HuH-7.5 (cell line): ENCODE results near the gene ZDHHC7.

Experiments
- DNase-seq: peaks from one replicate; pipeline ENCODE4 v3.0.0; 2011; ENCODE audit warnings: low spot score

The ZDHHC7 gene

DNA sequence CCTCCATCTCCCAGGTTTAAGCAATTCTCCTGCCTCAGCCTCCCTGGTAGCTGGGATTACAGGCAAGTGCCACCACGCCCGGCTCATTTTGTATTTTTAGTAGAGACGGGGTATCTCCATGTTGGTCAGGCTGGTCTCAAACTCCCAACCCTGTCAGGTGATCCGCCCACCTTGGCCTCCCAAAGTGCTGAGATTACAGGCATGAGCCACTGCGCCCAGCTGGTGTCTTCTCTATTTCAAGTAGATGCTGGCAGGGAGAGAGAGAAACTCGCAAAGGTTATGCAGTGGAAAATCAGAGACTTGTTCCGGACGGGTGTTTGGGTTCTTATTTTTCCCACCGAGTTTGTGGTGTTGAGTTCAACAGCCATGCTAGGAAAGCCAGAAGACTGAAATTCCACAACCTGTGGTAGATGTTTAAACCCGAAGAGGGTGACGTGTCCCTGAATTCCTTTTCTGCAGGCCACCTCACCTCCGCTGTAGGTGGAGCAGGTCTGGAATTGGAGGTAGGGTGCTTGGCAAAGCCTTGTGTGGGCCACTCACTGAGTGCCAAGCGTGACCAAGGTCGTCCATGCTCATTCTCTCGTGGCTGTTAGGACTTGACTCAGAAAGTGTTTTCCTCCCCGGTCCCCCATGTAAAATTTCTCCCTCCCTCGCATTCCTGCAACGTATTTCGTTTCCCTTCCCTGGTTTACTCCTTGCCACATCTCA lies 7.3 kb upstream of the ZDHHC7 start:
- DNase-seq = no peak

DNA sequence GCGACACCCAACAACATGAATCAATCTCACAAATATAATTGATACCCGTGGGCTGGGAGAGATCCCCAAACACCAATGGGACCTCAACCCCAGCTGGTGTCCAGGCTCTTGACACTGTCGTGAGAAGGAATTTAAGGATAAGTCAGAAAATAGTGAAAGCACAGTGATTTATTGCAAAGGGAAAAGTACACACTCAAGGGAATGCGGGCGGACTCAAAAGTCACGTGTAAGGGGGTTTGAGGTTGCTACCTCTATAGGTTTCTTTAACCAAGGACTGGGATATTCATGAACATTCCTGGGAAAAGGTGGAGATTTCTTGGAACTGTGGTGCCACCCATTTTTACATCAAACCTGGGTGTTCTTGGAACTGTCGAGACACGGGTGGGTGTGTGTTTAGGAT lies 6.3 kb upstream of the ZDHHC7 start:
- DNase-seq = no peak

DNA sequence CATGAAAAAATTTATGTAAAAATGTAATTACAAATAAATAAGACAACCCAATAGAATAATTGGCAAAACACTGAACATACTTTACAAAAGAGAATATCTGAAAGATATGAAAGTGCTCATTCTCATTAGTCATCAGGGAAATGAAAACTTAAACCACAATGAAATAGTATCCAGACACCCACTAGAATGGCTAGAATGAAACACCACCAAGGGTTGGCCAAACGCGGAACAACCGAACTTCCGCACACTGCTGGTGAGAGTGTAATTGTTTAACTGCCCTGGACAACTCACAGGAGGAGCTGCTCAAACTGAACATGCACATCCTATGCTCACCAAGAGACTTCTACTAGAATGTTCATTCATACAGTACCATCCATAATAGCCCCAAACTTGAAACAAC lies 5.8 kb upstream of the ZDHHC7 start:
- DNase-seq = no peak

DNA sequence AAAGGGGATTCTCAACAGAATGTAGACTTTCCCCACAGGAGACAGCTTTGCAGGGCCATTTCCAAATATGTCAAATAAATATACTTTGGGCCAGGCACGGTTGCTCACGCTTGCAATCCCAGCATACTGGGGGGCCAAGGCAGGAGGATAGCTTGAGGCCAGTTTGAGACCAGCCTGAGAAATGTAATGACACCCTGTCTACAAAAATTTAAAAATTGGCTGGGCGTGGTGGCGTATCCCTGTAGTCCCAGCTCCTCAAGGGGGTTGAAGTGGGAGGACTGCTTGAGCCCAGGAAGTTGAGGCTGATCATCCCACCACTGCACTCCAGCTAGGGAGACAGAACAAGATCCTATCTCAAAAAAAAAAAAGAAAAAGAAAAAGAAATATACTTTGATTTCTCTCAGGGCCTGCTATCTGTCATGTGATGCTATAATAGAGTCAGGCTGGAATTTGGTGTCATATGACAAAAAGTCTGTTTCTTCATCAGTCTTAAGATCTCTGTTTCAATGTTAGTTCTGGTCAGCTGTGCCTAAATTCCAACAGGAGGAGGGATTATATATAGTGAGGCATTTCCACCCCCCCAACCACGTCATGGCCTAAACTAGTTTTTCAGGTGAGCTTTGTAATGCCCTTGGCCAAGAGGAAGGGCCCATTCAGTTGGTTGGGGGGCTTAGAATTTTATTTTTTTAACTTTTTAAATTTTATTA lies 4.3 kb upstream of the ZDHHC7 start:
- DNase-seq = no peak

DNA sequence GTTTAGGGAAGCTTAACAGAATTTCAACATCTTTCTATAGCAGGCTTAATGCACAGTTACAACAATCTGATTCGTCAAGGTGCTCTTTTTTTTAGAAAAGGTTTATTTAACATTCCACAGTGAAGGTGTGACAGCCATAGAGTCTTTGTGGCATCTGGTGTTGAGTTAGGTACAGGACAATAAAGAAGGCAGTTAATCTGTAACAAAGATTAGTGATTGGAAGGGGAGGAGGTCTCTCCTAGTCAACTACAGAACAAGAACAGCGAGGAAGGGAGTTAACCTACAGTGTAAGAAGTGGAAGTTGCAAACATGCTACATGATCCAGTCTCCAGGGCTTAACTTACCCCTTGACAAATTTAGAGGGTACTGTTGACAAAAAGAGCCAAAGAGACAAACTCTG lies 3.0 kb upstream of the ZDHHC7 start:
- no peak for DNase-seq

DNA sequence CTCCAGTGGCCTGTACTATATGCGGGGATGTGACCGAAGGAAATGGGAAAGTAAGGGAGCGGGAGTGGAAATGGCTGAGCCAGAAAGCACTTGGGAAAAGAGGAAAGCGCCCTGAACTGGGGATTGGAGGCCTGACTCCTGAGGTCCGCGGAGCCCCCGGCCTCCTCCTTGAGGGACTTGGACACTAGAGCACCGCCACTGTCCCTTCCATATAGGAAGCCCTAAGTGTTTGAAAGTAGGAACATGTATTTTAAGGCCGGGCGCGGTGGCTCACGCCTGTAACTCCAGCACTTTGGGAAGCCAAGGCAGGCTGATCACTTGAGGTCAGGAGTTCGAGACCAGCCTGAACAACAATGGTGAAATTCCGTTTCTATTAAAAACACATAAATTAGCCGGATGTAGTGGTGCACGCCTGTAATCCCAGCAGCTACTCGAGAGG lies 530 bp upstream of the ZDHHC7 start:
- DNase-seq = no peak

DNA sequence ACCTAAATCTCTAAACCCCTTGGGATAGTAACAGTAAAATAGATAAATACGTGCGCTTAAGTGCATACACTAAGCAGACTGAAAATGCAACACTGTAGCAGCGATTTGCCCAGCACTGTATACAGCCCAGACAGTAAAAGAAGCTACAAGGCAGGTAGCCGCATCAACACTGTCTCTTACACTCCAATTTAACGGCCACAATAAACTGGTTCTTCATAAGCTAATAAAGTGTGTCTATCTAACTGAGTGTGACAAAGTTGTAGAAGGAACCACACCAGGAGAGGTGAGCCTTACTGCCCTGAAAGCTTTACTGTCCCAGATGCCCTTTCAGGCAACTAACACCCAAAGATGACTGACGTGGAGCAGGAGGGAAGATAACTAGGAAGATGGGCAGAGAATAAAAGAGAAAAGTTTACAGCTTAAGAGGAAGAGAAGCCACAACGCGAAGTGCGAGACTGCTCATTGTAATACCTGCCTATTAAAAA lies 847 bp downstream of the ZDHHC7 start:
- DNase-seq = no peak

DNA sequence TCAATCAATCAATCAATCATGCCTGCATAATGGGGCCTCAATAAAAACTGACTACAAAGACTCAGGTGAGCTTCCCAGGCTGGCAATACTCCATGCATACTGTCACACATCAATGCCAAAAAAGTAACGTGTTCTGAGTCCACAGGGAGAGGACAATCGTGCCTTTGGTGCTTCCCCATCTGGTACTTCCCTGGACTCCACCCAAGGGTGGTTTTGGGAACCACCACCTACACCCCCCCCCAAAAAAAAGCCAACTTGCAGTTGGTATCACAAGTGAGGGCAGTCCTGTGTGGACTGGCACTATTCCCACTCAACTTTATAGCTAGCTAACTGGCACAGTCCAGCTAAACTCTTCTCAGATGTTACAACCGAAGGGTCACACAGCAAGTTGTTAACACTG lies 3.1 kb downstream of the ZDHHC7 start:
- no peak for DNase-seq

DNA sequence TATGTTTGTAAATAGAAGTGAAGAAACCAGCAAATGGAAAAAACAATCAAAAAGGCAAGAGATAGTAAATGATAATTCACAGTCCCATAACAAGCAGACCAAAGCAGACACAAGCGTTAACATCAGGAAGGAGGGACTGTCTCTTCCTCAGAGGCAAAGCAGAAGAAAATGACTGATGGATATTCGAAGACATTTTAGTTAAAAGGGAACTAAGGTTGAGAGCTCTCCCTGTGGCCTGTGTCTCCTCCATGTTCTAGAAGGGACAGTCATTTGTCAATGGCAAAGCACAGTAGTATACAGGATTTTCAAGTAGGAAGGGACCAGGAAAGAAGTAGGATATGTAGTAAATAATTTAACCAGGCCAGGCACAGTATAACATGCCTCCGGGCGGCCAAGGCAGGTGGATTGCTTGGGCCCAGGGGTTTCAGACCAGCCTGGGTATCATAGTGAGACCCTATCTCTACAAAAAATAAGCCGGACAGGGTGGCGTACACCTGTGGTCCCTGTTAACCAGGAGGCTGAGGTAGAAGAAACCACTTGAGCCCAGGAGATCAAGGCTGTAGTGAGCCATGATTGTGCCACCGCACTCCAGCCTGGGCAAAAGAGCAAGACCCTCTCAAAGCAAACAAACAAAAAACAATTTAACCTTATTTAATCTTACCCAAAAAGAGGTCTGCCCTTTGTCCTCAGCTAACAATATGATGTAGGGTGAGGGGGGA lies 3.7 kb downstream of the ZDHHC7 start:
- no peak for DNase-seq

DNA sequence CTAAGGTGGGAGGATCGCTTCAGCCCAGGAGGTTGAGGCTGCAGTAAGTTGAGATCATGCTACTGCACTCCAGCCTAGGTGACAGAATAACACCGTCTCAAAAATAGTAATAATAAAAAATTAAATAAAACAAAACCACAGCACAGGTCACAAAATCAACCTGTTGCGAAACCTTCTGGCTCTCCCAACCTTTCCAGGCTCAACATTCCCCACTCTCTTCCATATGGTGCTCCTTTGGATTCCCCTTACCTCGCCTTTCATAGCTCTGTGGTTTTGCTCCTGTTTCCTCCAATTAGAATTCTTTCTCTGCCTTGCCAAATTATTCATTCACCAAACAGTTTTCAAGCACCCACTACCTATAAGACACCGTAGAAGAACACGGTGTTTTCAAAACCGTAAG lies 4.7 kb downstream of the ZDHHC7 start:
- DNase-seq = no peak

DNA sequence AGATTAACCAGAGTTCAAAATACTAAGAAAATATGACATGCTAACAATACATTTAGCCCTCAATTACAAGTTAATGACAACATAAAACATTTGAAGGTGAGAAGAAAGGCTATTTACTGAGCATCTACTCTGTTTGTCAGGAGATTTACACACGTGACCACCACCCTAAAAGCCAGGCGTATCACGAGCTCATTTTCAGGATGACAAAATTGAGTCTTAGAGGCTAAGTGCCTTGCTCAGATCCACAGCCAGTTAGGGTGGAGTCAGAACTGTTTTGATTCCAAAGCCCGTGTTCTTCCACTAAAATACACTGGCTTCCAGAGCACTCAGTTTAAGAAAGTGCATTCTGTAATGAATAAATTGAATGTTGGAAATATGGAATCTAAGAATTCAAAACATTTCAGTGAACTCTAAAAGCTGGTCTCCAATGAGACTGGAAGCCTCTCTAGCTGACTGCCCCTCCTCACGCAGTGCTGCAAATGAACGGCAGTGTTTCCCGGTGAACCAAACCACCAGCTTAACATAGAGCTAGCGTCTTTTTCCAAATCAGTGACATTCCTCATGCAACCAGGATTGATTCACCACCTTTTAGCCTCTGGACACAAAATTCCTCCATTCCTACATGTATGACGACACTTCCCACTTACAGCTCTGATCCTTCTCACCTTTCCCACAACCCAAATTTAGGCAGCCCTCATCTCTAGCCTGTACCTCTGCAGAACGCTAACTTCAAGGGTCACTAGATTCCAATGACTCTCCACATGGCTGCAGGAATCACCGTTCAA lies 5.9 kb downstream of the ZDHHC7 start:
- no peak for DNase-seq

DNA sequence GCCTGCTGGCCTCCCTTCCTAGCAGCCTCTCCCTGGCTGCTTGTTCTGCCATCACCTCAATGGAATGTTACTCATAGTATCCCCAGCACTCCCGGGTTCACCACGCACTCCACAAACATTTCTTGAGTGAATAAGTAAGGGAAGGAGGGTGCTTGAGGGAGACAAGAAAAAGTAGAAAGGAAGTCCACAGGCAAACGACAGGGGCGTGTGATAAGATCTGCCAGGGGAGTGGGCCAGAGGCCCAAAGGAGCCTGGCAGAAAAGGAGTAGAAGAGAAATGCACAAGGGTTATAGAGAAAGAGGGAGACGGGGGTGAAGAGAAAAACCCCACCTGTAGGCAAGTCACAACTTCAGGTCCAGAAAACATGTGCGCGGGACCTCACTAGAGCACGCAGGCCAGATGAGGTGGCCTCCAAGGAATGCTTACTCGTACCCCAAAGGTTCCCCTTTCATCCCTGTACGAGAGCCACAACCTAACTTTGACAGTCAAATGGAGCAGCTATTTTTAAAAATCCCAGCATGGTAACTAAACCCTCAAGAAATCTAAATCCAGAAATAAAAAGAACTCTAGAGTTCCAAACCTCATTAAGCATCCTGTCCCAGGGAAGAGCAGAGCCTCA lies 6.6 kb downstream of the ZDHHC7 start:
- no peak for DNase-seq

DNA sequence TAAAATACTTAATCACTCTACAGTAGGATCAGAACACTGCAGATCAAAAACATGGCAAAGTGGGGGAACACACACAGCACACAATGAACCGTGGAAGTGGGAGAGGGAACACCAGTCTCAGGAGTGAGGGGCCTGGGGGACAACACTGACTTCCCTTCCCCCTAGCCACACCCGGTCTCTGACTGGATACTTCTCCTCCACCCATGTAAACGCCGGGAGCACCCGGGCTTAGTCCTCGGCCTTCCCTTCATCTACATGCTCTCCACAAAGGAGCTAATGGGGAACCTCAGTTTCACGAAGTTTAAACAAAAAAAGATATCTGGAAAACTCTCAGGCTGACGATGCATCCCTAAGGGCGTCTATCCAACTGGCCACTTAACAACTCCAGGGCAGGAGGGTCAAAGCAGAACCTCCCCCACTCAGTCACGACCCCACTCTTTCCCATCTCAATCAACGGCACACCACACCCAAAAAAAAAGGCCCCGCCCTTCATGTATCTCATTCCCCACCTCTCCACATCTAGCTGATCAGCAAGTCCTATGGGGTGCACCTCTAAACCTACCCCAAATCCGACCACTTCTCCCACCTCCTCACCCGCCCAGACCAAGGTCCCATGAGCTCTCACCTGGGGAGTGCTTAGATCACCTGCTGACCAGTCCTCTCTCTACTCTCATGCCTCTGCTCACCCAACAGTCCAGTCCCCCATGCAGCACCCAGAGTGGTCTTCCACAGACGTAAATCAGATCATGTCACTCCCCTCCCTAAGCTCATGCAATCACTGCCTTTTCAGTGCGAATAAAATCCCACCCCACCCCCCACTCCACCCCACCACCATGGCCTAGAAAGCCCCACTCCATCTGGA lies 7.4 kb downstream of the ZDHHC7 start:
- DNase-seq = no peak

DNA sequence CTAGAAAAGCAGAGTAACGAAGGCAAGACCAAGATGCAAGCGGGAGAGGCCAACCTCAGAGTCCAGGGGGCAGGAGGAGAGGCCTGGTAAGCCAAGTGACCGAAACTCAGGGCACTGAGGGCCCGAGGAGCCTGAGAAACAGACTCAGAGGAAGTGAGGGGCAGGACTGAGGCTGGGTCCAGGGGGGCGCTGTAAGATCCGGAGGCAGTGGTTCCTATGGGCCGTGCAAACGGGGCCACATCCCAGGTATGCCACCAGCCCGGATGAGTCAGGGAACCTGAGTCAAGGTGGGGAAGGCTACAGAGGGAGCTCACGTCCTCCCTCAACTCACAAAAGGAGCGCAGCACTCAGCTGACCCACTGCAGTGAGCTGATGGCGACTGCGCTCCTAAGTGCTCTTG lies 8.3 kb downstream of the ZDHHC7 start:
- no peak for DNase-seq

DNA sequence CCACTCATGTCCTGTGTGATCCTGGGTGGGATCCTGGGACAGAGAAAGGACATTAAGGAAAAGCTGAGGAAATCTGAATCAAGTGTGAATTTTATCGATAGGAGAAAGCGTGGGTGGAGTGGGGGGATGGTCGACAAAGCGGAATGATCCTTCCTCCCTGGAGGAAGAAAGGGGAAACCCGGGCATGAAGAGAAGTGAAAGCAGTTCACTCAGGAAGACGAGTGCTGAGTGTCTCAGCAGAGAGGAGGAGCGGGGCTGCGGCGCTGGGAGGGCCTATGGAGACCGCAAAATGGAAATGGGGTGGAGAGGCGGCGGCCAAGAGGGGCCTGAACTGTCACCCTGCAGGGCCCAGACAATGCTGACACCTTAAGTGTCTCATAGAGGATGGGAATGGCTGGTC lies 8.7 kb downstream of the ZDHHC7 start:
- no peak for DNase-seq

DNA sequence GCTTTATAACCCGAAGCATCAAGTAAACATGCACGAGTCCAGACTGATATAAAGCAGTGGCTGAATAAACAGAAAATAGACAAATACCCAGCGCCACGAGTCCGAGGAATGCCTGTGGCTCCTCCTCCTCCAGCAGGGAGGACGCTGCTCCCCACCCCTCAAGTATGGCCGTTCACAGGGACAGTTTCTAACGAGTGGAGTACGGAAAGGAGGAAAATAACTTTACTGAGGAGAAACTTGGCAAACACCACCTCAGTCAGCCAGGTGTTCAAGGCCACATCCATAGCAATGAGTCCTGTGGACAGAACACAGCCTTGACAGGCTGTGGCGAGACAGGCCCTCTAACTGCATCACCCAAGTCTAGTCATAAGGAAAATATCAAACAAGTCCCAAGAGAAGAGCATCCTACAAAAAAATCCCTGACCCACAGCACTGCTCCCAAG lies 9.2 kb downstream of the ZDHHC7 start:
- no peak for DNase-seq

DNA sequence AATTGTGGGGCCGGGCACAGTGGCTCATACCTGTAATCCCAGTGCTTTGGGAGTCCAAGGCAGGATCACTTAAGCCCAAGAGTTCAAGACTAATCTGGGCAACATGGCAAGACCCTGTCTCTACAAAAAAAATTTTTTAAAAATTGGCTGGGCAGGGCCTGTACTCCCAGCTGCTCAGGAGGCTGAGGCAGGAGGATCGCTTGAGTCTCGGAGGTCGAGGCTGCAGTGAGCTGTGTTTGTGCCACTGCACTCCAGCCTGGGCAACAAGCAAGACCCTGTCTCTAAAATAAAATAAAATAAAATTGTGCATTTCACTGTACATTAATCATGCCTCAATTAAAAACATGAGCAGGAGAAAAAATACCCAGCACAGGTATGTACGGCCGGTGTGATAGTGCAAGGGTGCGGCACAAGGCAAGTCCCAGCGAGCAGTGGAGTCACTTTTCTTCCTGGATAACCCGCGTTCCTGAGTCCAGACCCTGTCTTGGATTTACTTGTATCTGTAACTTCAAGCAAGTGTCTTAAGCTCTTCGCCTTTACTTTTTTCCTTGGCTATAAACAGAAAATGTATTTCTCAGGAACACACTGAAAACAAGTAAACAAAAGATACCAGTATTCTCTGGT lies 11.4 kb downstream of the ZDHHC7 start:
- no peak for DNase-seq

DNA sequence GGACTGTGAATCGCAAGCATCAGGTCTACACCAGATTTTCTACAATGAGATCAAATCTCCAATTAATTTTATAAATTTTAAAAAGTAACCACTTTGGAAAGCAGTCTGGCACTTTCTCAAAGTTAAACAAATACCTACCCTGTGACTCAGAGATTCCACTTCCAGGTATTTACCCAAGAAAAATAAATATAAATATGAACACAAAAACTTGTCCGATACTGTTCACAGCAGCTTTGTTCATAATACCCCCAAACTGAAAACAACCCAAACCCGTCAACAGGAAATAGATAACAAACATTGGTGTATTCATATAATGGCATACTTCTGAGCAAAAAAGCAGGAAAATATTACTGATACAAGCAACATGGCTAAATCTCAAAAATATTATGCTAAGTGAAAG lies 12.1 kb downstream of the ZDHHC7 start:
- no peak for DNase-seq

DNA sequence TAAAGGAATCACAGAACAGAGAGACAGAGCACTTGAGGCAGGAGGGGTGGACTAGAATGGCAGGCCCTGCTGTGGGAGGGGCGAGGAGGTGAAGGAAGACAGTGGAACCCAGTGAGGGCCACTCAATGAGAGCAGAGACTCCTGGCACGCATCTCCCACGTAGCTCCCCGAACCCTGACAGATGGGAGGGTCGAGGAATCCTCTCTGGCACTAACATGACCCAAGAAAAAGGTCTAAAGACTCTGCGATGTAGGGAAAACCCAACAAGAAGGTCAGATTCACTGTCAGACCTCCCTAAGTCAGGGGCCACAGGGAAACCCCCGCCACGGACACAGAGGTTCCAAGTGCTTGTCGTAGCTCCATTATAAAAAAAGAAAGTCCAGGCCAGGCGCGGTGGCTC lies 15.0 kb downstream of the ZDHHC7 start:
- DNase-seq = no peak

DNA sequence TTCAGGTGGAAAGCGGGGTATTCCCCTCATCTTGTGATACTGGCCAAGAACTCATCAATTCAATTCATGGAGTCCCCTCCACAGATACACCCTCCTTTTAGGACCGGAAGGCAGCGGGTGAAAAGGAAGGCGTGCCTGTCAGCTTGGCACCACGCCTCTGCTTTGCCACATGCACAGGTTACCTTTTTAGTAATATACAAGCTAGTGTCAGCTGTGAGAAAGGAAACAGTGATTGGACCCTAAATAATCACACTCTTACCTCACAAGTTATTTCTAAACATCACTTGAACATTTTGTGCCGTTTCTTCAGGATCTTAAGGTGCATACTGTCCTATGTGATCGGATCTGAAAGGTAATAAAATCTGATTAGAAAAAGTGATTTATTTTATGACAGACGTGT lies 15.7 kb downstream of the ZDHHC7 start:
- no peak for DNase-seq
